Measurements from ENCODE around the gene GPR4.

GPR4 gene

DNA sequence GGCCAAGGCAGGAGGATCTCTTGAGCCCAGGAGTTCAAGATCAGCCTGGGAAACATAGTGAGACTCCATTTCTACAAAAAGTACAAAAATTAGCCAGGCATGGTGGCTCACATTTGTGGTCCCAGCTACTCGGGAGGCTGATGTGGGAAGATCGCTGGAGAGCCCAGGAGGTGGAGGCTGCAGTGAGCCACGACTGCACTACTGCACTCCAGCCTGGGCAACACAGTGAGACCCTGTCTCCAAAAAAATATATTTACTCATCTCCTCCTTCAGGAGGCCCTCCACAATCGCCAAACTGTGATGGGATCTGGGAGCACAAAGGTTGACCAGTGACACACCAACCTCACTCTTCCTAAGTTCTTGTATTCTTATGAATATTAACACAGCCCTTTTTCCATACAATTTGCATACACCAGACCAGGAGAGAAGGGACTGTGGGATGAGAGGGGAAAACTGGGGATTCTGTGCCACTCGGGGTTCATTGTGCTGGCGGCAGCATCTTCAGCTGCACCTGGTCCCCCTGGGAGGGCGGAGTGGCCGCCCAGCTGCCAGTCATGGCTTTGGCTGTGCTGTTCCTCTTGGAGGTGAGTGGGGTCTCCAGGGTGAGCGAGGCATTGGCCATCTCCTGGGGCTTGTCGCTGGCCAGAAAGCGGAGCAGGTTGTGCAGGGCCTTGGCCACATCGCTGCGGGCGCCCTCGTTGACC is 11.6 kb downstream of the GPR4 start:
- no peak for DNase-seq (ENCODE audit: low read depth in 2 of 2)

DNA sequence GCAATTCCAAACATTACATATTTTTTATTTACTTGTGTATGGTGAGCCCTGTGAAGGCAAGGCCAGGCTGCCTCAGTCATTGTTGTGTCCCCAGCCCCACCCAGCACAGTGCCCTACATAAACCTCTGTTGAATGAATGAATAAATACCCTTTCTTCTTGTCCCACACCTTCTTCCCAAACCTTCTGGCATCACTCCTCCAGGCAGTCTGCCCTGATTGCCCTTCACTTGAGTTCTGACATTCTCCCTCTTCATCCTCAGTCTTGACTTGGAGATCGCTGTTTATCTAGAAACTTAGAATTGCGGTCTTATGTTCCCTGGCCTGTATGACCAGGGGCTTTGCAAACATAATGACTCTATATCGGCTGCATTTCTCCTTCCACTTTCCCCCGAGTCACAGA is 12.2 kb downstream of the GPR4 start:
- DNase-seq (ENCODE audit: low read depth in 2 of 2) = no peak

GRCh38 chr19:45587873-45588272 is 14.1 kb downstream of the GPR4 start:
- no peak for DNase-seq (ENCODE audit: low read depth in 2 of 2)

DNA sequence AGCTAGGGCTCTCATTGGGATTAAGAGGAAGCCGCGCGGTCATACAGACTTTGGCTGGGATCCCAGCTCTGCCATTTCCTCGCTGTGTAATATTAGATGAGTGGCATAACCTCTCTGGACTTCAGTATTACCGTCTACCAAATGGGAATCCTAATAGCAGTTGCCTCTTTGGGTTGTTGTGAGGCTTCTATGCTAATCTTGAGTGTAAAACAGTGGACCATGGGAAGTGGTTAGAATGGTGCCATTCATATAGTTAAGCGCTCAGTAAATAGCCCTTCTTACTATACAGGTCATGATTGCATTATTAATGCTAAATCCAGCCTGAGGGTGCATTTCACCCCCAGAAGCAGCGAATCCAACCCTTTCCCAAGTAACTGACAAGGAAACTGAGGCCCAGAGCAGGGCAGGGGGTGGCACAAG is 16.8 kb downstream of the GPR4 start:
- DNase-seq (ENCODE audit: low read depth in 2 of 2) = no peak

- peak; percentile 100 for DNase-seq (ENCODE audit: low read depth in 2 of 2)
These were observed 17.5 kb downstream of the GPR4 start, which contains the start of gene OPA3 for GRCh38 chr19:45584332-45585157. Gene OPA3, minus strand, starts transcription at chr19:45584802. Its CDS starts 38 bp downstream, at chr19:45584764.

DNA sequence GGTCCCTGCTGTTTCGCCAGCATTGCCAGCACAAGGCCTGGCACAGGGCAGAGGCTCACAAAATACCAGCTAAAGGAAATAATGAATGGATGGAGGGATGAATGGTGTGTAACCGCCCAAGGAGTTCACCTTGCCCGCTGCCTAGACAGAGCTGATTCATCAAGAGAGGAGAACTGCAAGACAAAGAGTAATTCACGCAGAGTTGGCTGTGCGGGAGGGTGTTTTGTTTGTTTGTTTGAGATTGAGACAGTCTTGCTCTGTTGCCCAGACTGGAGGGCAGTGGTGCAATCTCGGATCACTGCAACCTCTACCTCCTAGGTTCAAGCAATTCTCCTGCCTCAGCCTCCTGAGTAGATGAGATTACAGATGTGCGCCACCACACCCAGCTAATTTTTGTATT is 20.4 kb downstream of the GPR4 start:
- no peak for DNase-seq (ENCODE audit: low read depth in 2 of 2)

DNA sequence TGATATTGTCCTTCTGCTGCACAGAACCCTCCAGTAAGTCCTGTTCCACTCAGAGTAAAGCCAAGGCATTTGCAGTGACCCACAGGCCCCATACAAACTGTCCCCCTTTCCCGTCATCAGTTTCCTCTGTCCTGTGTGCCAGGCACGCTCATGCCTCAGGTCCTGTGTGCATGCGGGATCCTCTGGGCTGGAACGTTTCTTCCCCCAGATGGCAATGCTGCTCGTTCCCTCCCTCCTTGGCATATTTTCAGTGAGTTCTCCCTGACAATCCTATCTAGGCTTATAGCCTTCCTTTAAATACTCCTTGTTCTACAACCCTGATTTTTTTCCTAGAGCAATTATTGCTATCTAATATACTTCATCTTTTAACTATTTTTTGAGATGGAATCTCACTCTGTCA is 23.2 kb downstream of the GPR4 start:
- DNase-seq (ENCODE audit: low read depth in 2 of 2) = no peak

- DNase-seq (ENCODE audit: low read depth in 2 of 2) = peak; percentile 53 to 57
These were observed 24.7 kb downstream of the GPR4 start for GRCh38 chr19:45577111-45577905.

- no peak for DNase-seq (ENCODE audit: low read depth in 2 of 2)
These were observed 25.3 kb downstream of the GPR4 start for GRCh38 chr19:45576682-45577081.

GRCh38 chr19:45575216-45575615 is 26.8 kb downstream of the GPR4 start:
- DNase-seq (ENCODE audit: low read depth in 2 of 2) = no peak

DNA sequence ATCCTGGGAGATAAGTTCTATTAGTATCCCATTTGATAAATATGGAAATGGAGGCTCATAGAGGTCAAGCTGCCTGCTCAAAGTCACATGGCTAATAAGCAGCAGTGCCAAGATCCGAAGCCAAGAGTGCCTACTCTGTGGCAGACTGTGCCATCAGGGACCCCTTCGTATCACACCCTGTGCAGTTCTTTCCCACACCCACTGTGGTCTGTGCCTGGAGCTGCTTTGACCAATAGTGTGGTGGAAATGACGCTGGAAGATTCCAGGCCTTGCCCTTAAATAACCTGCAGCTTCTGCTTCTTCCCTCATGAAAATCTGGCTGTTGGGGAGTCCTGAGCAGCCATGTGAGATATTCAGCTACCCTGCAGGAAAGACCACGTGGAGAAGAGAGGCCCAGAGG is 27.5 kb downstream of the GPR4 start:
- no peak for DNase-seq (ENCODE audit: low read depth in 2 of 2)

DNA sequence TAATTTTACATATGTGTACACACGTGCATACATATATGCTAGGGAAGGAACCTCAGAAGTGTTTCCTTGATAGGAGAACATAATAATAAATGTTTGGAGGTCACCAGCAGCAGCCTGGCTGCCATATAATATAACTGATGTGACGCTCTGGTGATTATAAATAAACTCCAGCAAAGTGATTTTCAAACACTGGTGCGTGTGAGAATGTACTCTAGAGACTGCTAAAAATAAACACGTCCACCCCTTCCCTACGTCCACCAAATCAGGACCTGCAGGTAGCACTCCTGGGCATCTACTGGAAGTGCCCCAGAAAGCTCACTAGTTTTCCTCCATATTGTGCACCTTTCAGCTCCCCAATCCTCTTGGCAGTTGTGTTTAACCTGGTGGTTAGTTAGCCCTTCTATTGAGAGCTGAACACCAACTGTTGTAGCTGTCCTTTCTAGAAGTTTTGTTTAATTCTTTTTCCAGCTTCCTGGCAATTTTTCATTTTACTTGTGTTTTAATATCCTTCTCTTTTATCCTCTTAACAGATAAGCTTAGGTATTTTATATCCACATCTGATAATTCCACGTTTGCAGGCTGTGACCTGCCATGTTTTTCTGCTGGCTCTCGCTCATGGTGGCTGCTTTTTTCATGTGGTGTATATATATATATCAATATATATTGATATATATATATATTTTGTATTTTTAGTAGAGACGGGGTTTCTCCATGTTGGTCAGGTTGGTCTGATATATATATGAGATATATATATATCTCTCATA is 30.4 kb downstream of the GPR4 start:
- no peak for DNase-seq (ENCODE audit: low read depth in 2 of 2)

DNA sequence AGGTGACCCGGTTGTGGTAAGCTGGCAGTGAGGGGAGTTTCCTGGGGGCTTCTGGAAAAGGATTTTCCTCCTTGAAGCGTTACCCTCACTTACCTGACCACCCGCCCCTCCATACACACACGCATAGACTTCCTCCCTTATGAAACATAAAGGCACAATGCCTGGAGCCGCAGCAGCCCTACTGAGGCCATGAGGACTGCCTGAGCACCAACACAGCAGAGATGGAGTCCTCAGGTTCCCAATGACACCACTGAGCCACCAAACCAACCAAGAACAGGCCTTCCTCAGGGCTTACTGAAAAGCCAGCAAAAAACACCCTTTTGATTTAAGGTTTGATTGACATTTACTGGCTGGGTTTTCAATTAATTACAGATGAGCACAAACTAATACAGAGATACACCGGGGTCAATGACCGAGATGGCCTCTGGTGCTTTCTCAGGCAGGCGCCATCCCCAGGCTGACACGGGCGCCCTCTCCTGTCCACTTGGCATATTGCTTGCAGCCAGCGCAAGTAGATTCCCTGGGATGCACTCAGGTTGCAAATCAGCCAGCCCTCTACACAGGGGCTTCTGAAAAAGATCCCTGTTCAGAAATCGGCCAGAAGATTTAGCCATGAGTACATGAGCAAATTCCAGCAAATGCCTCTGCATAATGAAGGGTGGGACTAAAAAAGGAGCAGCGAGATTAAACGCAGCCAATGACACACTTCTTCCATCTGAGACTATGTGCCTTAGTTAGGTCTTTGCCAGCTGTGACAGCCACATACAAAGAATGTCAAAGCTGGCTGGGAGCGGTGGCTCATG is 32.2 kb downstream of the GPR4 start:
- DNase-seq (ENCODE audit: low read depth in 2 of 2) = no peak

- DNase-seq (ENCODE audit: low read depth in 2 of 2) = peak in 1 of 2 experiments; percentile 39
These were observed 33.3 kb downstream of the GPR4 start for GRCh38 chr19:45568732-45569131.

DNA sequence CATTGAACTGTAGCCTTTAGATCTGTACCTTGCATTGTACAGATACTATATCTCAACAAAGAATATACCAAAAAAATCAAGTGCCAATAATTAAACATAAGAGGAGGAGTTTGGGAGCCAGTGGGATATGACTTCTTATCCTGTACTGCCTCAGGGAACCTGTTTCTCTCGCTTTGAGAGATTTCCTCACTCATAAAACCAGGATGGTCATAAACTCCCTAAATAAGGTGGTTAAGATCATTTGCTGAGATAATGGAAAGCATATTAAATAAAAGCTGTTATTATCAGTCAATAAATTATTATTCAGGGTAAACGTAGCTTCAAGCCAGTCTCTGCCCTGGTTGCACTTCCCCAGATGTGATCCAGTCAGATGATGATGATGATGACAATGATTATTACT is 34.4 kb downstream of the GPR4 start:
- no peak for DNase-seq (ENCODE audit: low read depth in 2 of 2)

GRCh38 chr19:45564131-45564780 is 37.8 kb downstream of the GPR4 start:
- no peak for DNase-seq (ENCODE audit: low read depth in 2 of 2)

DNA sequence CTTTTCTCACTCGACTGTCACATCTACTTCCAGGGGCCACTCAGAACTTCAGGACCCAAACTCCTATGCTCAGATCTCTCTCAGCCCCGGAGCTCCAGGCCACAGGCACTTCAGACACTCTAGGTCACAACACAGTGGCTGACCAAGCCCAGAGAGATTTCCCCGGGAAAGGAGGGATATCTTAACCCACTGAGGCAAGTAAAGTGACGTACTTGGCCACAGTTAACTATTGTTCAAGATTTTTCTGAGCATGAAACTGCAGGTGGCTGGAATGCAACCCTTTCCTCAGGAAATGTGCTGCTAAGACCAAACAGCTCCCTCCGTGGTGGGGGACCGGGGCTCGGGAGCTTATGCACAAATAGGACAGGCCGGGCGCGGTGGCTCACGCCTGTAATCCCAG is 41.3 kb downstream of the GPR4 start:
- no peak for DNase-seq (ENCODE audit: low read depth in 2 of 2)

GRCh38 chr19:45560038-45560437 is 42.0 kb downstream of the GPR4 start:
- DNase-seq (ENCODE audit: low read depth in 2 of 2) = no peak

GRCh38 chr19:45558399-45558878 is 43.6 kb downstream of the GPR4 start:
- no peak for DNase-seq (ENCODE audit: low read depth in 2 of 2)

DNA sequence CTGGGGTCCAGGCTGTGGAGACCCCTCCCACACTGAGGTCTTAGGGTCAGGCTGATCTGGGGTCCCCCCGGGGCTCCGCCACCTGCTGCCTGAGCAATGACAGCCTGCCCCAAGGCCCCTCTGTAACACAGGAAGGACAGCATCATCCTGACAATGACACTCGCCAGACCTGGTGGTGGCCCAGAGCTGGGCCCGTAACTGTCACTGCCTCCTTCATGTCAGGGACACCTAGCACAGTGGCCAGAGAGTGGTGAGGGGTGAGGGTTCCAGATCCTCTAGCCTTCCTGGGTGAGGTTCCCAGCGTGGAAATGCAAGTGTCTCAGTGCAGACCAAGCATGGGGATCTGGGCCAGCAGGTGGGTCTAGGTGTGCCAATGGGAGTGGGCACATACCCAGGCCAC is 45.2 kb downstream of the GPR4 start:
- no peak for DNase-seq (ENCODE audit: low read depth in 2 of 2)

Data from fibroblast of skin of left quadriceps (primary cell).